T47D (cell line): ENCODE measurements around the gene GRIPAP1.

Experiments used
- DNase-seq, 2 experiments: peaks; one replicate each; pipeline versions ENCODE4 v3.0.0 to v3.0.0-alpha.2; 2011 to 2012; ENCODE audit warnings: low read depth in 1 of 2, low spot score in 1 of 2
- JUND ChIP-seq: IDR thresholded peaks from 2 replicates; pipeline ENCODE4 v1.6.1; 2012; ENCODE audit warnings: low read depth
- in situ Hi-C: cut with HindIII; loops from 2 replicates; pipeline ENCODE4 v1.10.0; 2016; ENCODE audit warnings: low sequenced_read_pairs, low pct_unique_long_range_greater_than_20kb

The GRIPAP1 gene

DNA sequence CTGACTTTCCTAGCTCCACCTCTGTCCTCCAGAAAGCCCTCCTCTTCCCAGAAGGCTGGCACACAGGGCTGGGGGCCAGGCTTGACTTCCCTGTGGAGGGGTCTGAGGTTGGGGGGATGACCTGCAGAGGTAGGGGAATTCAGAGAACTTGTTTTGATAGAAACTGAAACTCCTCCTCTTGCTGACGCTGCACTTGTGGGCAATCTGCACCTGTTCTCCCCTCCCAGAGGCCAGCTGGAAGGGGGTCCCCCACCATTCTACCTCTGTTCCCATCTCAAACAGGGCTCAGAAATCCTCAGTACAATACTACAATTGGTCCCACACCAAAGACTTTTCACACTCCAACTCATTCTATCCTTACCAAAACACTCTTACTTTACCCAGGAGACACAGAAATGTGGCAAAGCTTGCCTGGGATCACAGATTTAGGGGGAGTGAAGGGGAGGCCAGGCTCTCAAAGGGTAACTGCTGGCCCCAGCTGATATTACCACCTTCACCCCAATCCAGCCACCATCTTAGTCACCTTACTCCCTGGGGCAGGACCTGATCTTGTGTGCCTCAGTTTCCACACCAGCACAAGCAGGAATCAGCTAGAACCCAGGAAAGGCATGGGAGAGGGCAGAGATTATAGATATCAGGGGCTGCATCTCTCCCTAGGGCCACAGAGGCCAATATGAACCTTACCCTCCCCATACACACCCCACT is 63.2 kb downstream of the GRIPAP1 start:
- TF ChIP-seq JUND, result no peak
- in situ Hi-C loops, result no loop called here
- no peak for DNase-seq

DNA sequence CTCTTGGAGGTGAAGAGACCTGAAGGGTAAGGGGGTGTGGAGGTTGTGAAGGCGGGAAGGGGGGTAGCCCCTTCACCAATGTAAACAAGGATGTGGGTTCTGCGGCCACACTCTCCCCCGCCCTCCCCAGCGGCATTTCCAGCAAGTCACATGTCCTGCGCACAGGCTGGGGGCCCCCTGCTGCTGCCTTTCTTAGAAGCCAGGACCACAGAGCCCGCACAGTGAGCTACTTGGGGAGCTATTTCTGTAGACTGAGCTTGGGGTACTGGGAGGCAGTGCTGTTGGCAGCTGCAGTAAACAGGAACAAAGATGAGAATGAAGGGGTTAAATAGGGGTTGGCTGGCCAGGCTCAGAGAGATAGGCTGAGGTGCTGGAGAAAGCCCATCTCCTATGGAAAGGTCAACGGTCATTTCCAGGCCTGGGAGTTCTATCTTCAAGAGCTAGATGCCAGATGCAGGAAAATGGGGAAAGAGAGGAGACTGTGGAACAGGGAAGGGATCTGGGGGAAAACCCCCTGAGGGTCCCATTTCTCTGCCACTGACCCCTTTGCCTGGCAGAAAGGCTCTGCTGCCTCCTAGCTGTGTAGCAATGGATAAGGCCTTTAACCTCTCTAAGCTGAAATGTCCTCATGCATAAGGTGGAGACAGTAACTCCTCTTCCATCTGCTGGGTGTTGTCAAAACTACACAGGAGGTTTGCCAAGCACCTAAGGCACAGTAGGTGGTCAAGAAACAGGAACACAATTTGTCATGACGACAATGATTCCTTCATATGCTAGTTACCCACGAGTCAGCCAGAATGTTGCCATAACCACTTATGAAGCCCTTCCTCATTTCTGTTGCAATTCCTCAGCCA is 64.8 kb downstream of the GRIPAP1 start:
- TF ChIP-seq JUND, result no peak
- DNase-seq, result no peak
- in situ Hi-C loops, result no loop called here

DNA sequence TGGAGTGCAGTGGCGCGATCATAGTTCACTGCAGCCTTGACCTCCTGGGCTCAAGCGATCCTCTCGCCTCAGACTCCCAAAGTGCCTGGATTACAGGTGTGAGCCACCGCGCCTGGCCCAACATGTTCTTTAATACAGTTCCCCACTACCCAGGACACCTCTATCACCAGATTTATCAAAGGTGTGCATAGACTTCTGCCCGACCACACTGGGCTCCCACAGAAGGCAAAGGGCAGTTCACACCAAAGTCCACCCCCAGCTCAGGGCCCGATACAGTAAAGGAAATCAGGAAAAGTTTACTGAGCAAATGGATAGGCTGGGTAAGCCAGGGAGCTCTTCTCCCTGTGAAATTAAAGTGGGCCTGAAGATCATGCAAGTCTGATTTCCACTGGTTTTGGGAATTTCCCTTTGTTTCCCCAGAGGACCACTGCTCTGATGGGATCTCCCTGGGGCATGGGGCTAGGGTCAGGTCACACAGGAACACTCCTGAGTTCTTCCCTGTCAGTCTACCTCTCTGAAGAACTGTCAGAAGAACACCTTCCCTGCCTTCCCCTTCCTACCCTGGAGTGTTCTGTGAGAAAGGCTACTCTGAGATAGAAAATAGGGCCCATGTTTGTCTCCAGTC is 65.5 kb downstream of the GRIPAP1 start:
- no peak for DNase-seq
- in situ Hi-C loops, result no loop called here
- TF ChIP-seq JUND, result no peak

DNA sequence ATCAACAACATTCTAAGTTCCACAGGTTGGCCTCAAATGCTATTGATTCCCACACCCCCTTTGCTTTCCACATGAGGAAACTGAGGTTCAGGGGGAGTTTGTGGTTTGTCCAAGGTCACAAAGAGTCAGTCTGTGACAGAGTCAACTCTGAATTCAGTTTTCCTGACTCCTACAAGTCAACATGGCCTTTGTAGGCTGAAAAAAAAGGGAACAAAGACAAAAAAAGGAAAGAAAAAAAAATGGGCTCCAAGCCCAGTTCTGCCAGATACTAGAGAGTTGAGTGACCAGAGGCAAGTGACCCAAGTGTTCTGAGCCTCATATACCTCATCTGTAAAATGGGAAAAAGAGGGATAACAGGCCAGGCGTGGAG is 66.8 kb downstream of the GRIPAP1 start:
- in situ Hi-C loops, result no loop called here
- DNase-seq, result no peak
- TF ChIP-seq JUND, result no peak

DNA sequence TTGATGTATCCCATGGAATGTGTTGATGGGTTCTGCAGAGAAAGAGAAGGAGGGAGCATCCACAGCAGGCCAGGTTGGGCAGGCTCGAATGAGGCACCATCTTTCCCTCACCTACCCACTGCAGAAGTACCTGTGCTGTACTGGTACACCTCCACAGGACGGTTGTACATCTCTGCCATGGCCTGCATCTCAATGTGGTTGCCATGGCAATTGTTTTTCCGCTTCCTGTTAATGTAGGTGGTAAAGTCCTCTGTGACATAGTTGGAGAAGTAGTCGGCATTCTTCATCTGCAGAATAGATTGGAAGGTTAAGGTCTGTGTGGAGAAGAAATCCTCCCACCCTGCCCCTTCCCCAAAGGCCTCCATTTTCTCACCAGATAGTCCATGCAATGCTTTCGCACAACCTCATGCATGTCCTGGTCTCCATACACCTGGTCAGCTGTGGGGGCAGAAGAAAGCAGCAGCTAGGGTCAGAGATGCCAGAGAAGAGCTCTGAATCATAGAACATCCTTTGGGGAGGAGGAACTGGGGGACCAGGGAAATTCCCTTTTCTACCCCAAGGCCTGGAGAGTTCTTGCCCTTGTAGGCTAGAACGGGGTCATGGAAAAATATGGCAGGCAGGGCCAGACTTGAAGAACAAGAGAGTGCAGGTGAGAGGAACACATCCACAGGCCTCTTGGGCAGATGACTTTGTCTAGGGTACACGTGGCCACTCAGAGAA is 67.3 kb downstream of the GRIPAP1 start:
- DNase-seq, result no peak
- TF ChIP-seq JUND, result no peak
- in situ Hi-C loops, result no loop called here

DNA sequence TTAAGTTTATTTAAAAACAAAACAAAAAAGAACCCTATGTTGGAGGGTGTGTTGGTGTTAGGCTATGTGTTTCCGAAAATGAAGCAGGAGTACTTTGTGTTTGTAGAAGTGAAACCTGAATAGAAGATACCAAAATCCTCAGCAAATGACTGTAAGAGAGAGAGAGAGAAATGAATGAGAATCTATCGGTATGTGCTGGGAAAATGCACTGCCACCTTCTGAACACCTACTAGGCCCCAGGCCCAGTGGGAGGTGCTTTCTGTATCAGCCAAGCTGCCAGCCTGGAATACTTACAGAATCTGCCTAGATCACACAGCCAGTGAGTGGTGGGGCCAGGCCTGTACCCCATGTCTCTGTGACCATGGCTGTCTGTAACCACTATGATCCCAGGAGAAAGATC is 68.3 kb downstream of the GRIPAP1 start:
- no peak for TF ChIP-seq JUND
- DNase-seq, result no peak
- in situ Hi-C loops, result no loop called here

DNA sequence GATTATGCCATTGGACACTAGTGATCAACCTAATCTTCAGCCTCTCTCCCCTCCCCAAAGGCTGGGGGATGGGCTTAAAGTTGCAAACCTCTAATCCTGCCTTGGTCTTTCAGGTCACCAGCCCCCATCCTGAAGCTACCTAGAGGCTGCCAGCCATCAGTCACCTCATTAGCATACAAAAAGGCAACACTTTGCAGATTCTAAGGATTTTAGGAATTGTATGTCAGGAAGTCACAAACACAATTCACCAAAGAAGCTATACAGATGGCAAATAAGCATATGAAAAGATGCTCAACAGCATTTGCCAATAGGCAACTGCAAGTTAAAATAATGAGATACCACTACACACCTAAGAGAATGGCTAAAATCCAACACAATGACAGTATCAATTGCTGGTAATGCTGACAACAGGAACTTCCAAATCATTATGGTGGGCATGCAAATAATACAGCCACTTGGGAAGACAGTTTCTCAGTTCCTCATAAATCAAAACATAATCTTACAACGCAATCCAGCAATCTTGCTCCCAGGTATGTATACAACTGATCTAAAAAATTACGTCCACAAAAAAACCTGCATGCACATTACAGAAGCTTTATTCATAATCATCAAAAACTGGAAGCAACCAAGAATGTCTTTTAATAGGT is 74.2 kb downstream of the GRIPAP1 start:
- in situ Hi-C loops, result no loop called here
- TF ChIP-seq JUND, result no peak

DNA sequence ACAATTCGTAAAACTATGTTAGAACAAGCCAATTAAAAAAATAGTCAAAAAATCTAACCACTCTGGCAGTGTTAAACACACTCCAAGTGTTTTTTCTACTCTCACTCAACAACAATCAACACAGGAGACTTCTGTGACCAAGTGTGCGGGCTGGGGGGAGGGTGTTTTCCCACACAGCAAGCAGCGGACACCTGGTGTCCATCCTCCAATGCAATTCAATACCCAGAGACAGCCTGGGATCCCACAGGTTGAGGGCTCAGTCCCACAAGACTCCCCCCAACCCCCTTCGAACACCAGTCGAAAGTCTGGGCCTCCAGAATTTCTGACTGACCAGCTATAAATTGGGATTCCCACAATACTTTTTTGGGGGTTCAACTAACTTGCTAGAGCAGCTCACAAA is 74.9 kb downstream of the GRIPAP1 start:
- in situ Hi-C loops, result no loop called here
- TF ChIP-seq JUND, result no peak
- no peak for DNase-seq

More for the DNA sequence above, 74.2 kb downstream of the GRIPAP1 start:
- no peak for DNase-seq

DNA sequence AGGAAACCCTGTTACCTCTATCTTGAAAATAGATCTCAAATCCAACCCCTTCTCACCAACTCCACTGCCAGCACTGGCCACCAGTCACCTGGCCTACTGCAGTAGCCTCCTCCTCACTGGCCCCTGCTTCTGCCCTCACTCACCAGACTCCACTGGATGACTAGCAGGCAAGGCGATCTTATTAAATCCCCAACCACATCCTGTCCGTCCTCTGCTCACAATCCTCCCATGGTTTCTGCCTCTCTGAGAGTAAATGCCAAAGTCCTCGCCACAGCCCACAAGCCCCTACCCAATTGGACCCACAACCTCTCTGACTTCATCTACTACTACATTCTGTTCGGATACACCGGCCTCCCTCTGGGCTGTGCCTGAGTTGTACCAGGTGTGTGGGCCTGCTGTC is 77.8 kb downstream of the GRIPAP1 start:
- DNase-seq, result no peak
- in situ Hi-C loops, result no loop called here
- TF ChIP-seq JUND, result no peak

DNA sequence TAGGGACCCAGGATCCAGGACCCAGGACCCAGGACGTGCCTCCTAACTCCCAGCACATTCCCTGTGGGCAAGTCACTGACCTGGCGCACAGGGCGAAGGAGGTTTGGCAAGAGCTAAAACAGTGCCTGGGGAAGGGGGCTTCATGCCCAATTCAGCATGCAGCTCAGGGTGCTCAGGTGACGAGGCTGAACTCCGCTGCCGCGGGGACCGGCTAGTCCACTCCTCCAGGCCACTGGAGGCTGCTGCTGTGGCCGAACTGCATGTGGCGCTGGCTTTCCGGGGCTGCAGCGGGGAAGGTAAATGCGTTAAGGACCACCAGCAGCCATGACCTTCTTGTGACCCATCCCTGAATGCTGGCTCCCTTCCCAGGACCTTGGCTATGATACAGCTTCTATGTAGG is 78.3 kb downstream of the GRIPAP1 start:
- in situ Hi-C loops, result no loop called here
- no peak for TF ChIP-seq JUND
- no peak for DNase-seq
